Keratinocyte (primary cell): ENCODE data around the gene FABP3. TPM values are rescaled to one million over a fixed set of nuclear protein-coding genes. Genes with fewer than 3 reads are reported as not detected.

Experiments used
- DNase-seq: peaks from one replicate; pipeline ENCODE4 v3.0.0-alpha.2; 2011; ENCODE audit warnings: low read depth, missing footprints, low spot score
- FAIRE-seq: peaks from 2 replicates; lab custom pipeline; 2011; peaks lifted over from hg19 to GRCh38; lab: Jason Lieb, UNC
- H2AFZ ChIP-seq: 2 replicates; pipeline ENCODE4 v1.6.0; 2012; ENCODE audit warnings: low read length, control low read depth, inconsistent platforms; ENCODE audit not compliant: control insufficient read depth
- H3K27ac ChIP-seq: 2 replicates; pipeline ENCODE4 v1.5.1; 2011; ENCODE audit warnings: low read length; ENCODE audit not compliant: control insufficient read depth, insufficient read depth
- H3K27me3 ChIP-seq: 3 replicates; pipeline ENCODE4 v1.6.0; 2011; ENCODE audit warnings: low read length; ENCODE audit not compliant: control insufficient read depth, insufficient read depth; ENCODE audit errors: extremely low read depth
- H3K36me3 ChIP-seq, 2 experiments: 2 replicates in 1 of 2; 3 replicates in 1 of 2; pipeline ENCODE4 v1.5.1; 2011; ENCODE audit warnings: low read length in 2 of 2, mild to moderate bottlenecking in 1 of 2; ENCODE audit not compliant: control insufficient read depth in 2 of 2, insufficient read depth in 2 of 2; ENCODE audit errors: extremely low read depth in 1 of 2
- H3K4me1 ChIP-seq: 3 replicates; pipeline ENCODE4 v1.5.1; 2011; ENCODE audit warnings: low read length; ENCODE audit not compliant: control insufficient read depth, insufficient read depth; ENCODE audit errors: extremely low read depth
- H3K4me2 ChIP-seq: 3 replicates; pipeline ENCODE4 v1.6.0; 2011; ENCODE audit warnings: low read depth, low read length; ENCODE audit not compliant: control insufficient read depth, insufficient read depth; ENCODE audit errors: extremely low read depth
- H3K4me3 ChIP-seq, 3 experiments: fragments of 200-600 bp in 1 of 3; sonication (generic) in 1 of 3; 2 replicates in 2 of 3; 3 replicates in 1 of 3; pipeline ENCODE4 v1.5.1; 2011 to 2016; ENCODE audit warnings: low read length in 3 of 3, mild to moderate bottlenecking in 3 of 3, control low read depth in 2 of 3, inconsistent platforms in 1 of 3, low read depth in 1 of 3, mixed read lengths in 1 of 3, mixed run types in 1 of 3, moderate library complexity in 1 of 3; ENCODE audit not compliant: control insufficient read depth in 2 of 3, insufficient read depth in 2 of 3; ENCODE audit errors: extremely low read depth in 1 of 3
- H3K79me2 ChIP-seq: 2 replicates; pipeline ENCODE4 v1.6.0; 2012; ENCODE audit warnings: low read length; ENCODE audit not compliant: control insufficient read depth, insufficient read depth
- H3K9ac ChIP-seq: 3 replicates; pipeline ENCODE4 v1.6.0; 2011; ENCODE audit warnings: low read length; ENCODE audit not compliant: control insufficient read depth, insufficient read depth; ENCODE audit errors: extremely low read depth
- H3K9me1 ChIP-seq: 3 replicates; pipeline ENCODE4 v1.6.0; 2011; ENCODE audit warnings: low read length; ENCODE audit not compliant: control insufficient read depth, insufficient read depth; ENCODE audit errors: extremely low read depth
- H3K9me3 ChIP-seq: 2 replicates; pipeline ENCODE4 v1.5.1; 2012; ENCODE audit warnings: low read depth, low read length; ENCODE audit not compliant: control insufficient read depth
- H4K20me1 ChIP-seq: 3 replicates; pipeline ENCODE4 v1.6.0; 2011; ENCODE audit warnings: low read length; ENCODE audit not compliant: control insufficient read depth, insufficient read depth; ENCODE audit errors: extremely low read depth
- CTCF ChIP-seq, 3 experiments: IDR thresholded peaks in 1 of 3; conservative IDR thresholded peaks in 1 of 3; optimal IDR thresholded peaks in 1 of 3; 2 replicates in 2 of 3; 3 replicates in 1 of 3; pipeline versions ENCODE3 to v1.5.1; 2011; ENCODE audit warnings: low read length in 3 of 3, mild to moderate bottlenecking in 3 of 3, moderate library complexity in 2 of 3, control low read depth in 1 of 3, inconsistent platforms in 1 of 3; ENCODE audit not compliant: insufficient read depth in 2 of 3; ENCODE audit errors: extremely low read depth in 1 of 3
- EZH2 ChIP-seq: IDR thresholded peaks from one replicate; pipeline ENCODE4 v1.6.1; 2012; ENCODE audit warnings: inconsistent platforms, mild to moderate bottlenecking, low read length, moderate library complexity
- dilution Hi-C: fragments of 300-500 bp; cut with MboI; formaldehyde crosslinking; loops from one replicate; pipeline ENCODE4 v1.7.0; 2020; ENCODE audit warnings: low sequenced_read_pairs; ENCODE audit not compliant: extremely low pct_ligation_motif_present
- polyA plus RNA-seq, 5 experiments: library from polyadenylated mRNA; depleted of rRNA in 3 of 5; stranded (reverse) in 3 of 5; stranded (forward) in 1 of 5; unstranded in 1 of 5; fragments of >200 nt; gene quantifications; 1 replicate in 1 of 5; 2 replicates in 3 of 5; 3 replicates in 1 of 5; pipeline versions ENCODE4 v1.2.1 to v1.2.3, GENCODE V29; 2011 to 2012; ENCODE audit warnings: missing spikeins in 2 of 5, low read depth in 1 of 5, low replicate concordance in 1 of 5

The FABP3 gene
- polyA plus RNA-seq, 1 donor (not counting 4 experiments of a cell fraction or from before 2014, with no cell fraction given): 0.59 TPM

DNA sequence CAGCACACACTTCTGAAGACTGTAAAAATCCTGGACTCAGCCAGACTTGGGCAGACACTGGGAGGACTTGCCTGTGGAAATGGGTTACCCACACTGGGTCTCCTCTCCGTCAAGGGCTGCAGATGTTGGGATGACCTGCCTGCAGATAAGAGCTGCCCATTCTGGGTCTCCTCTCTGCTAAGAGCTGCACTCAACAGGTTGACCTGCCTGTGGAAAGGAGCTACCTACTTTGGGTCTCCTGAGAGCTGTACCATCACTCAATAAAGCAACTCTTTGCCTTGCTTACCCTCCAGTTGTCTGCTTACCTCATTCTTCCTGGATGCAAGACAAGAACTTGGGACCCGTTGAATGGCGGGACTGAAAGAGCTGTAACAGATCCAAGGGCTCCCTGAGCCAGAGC lies 47.9 kb downstream of the FABP3 start:
- dilution Hi-C loops: no loop called here
- no peaks in the 10 kb centered on the region for H4K20me1 ChIP-seq

DNA sequence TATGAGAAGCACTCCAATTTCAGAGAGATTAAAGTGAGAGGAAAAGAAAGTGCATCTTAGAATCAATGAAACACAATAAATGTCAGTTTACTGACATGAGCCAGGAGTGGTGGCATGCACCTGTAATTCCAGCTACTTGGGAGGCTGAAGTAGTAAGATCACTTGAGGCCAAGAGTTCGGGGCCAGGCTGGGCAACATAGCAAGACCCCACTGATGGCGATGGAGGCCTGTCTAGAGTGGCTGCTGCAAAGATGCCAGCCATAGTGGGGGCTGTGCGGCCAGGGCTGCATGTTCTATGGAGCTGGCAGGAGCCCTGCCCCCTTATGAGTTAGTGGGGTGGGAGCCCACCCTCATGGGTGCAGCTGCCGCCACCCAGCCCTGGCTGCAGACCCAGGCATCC lies 48.8 kb downstream of the FABP3 start:
- no peak overlapping the region for H3K9ac ChIP-seq
- H3K4me1 ChIP-seq: peaks cover 7% of the 10 kb centered on the region
- H2AFZ ChIP-seq: no peak overlapping the region
- no peak overlapping the region for H3K27ac ChIP-seq
- FAIRE-seq (no peak), DNase-seq (no peak)
- H3K79me2 ChIP-seq: no peaks in the 10 kb centered on the region
- H4K20me1 ChIP-seq: no peaks in the 10 kb centered on the region
- H3K27me3 ChIP-seq: no peaks in the 10 kb centered on the region
- dilution Hi-C loops: no loop called here
- H3K36me3 ChIP-seq: peaks cover 6 to 17% of the 10 kb centered on the region in 2 experiments
- no peaks in the 10 kb centered on the region for H3K9me3 ChIP-seq
- H3K4me3 ChIP-seq: no peak overlapping the region
- no peak overlapping the region for H3K4me2 ChIP-seq
- H3K9me1 ChIP-seq: no peaks in the 10 kb centered on the region
- TF ChIP-seq EZH2: no peak
- no peak for TF ChIP-seq CTCF (optimal IDR thresholded peaks at IDR 0.05 in 1 of 3, IDR thresholded peaks at IDR 0.05 in 1 of 3, conservative IDR thresholded peaks at IDR 0.05 in 1 of 3; ENCODE audit: extremely low read depth in 1 of 3, insufficient read depth in 2 of 3, low read length in 3 of 3)

More for the DNA sequence above, 47.9 kb downstream of the FABP3 start:
- FAIRE-seq (no peak), DNase-seq (no peak)
- Histone ChIP-seq H3K9me1 (no peaks in the 10 kb centered on the region), H3K27me3 (no peaks in the 10 kb centered on the region), H3K4me1 (peaks cover 7% of the 10 kb centered on the region), H3K79me2 (no peaks in the 10 kb centered on the region), H3K9me3 (no peaks in the 10 kb centered on the region), H2AFZ (no peak overlapping the region), H3K4me2 (no peak overlapping the region), H3K4me3 (no peak overlapping the region), H3K36me3 (peaks cover 5 to 13% of the 10 kb centered on the region in 2 experiments), H3K27ac (no peak overlapping the region), H3K9ac (no peak overlapping the region)
- TF ChIP-seq EZH2 (no peak), CTCF (optimal IDR thresholded peaks at IDR 0.05 in 1 of 3, IDR thresholded peaks at IDR 0.05 in 1 of 3, conservative IDR thresholded peaks at IDR 0.05 in 1 of 3; ENCODE audit: extremely low read depth in 1 of 3, insufficient read depth in 2 of 3, low read length in 3 of 3) (no peak)
